ENCODE measurements around the gene POLR3A.

The POLR3A gene

GRCh38 chr10:77993620-77994019 is 35.7 kb downstream of the POLR3A start:
- Mint-ChIP-seq H3K4me3 (no peak overlapping the region), H3K36me3 (peaks cover 40% of the 10 kb centered on the region), H3K9me3 (no peaks in the 10 kb centered on the region), H3K27me3 (no peaks in the 10 kb centered on the region), H3K27ac (no peak overlapping the region), H3K4me1 (peaks cover 3% of the 10 kb centered on the region)
- DNase-seq (ENCODE audit: low spot score in 2 of 2) (no peak), ATAC-seq (ENCODE audit: low read depth) (no peak)

- Mint-ChIP-seq H3K4me1 (no peaks in the 10 kb centered on the region), H3K9me3 (no peaks in the 10 kb centered on the region), H3K4me3 (no peak overlapping the region), H3K27ac (no peak overlapping the region), H3K27me3 (no peaks in the 10 kb centered on the region), H3K36me3 (peaks cover 34% of the 10 kb centered on the region)
- ATAC-seq (ENCODE audit: low read depth) (no peak), DNase-seq (ENCODE audit: low spot score in 2 of 2) (no peak)
Measured at GRCh38 chr10:77989081-77989724, 40.1 kb downstream of the POLR3A start.

GRCh38 chr10:77987671-77988255 is 41.6 kb downstream of the POLR3A start:
- Mint-ChIP-seq H3K4me3 (no peak overlapping the region), H3K27me3 (no peaks in the 10 kb centered on the region), H3K27ac (no peak overlapping the region), H3K36me3 (peaks cover 31% of the 10 kb centered on the region), H3K9me3 (no peaks in the 10 kb centered on the region), H3K4me1 (no peaks in the 10 kb centered on the region)
- DNase-seq (ENCODE audit: low spot score in 2 of 2) = no peak
- no peak for ATAC-seq (ENCODE audit: low read depth)

GRCh38 chr10:77984986-77985385 is 44.3 kb downstream of the POLR3A start:
- Mint-ChIP-seq H3K4me3 (no peak overlapping the region), H3K9me3 (no peaks in the 10 kb centered on the region), H3K27ac (no peak overlapping the region), H3K4me1 (no peaks in the 10 kb centered on the region), H3K27me3 (no peaks in the 10 kb centered on the region), H3K36me3 (peaks cover 30% of the 10 kb centered on the region)
- DNase-seq (ENCODE audit: low spot score in 2 of 2) = no peak
- no peak for ATAC-seq (ENCODE audit: low read depth)

- Mint-ChIP-seq H3K4me3 (no peak overlapping the region), H3K27me3 (no peaks in the 10 kb centered on the region), H3K36me3 (peaks cover 37% of the 10 kb centered on the region), H3K4me1 (no peaks in the 10 kb centered on the region), H3K9me3 (no peaks in the 10 kb centered on the region), H3K27ac (no peak overlapping the region)
- DNase-seq (ENCODE audit: low spot score in 2 of 2) = no peak
- ATAC-seq (ENCODE audit: low read depth) = no peak
Measured at GRCh38 chr10:77983384-77984341, 45.7 kb downstream of the POLR3A start.

GRCh38 chr10:77981281-77981680 is 48.0 kb downstream of the POLR3A start:
- Mint-ChIP-seq H3K4me1 (no peaks in the 10 kb centered on the region), H3K27ac (no peak overlapping the region), H3K27me3 (no peaks in the 10 kb centered on the region), H3K36me3 (peaks cover 49% of the 10 kb centered on the region), H3K9me3 (no peaks in the 10 kb centered on the region), H3K4me3 (no peak overlapping the region)
- DNase-seq (ENCODE audit: low spot score in 2 of 2) (no peak), ATAC-seq (ENCODE audit: low read depth) (no peak)

- H3K27me3 Mint-ChIP-seq = no peaks in the 10 kb centered on the region
- no peak overlapping the region for H3K4me3 Mint-ChIP-seq
- peaks cover 43% of the 10 kb centered on the region for H3K36me3 Mint-ChIP-seq
- ATAC-seq (ENCODE audit: low read depth) = no peak
- H3K4me1 Mint-ChIP-seq = no peaks in the 10 kb centered on the region
- DNase-seq (ENCODE audit: low spot score in 2 of 2) = no peak
- H3K9me3 Mint-ChIP-seq = no peaks in the 10 kb centered on the region
- H3K27ac Mint-ChIP-seq = no peak overlapping the region
Measured at GRCh38 chr10:77979221-77979620, 50.1 kb downstream of the POLR3A start.

GRCh38 chr10:77978360-77978759 is 51.0 kb downstream of the POLR3A start:
- DNase-seq (ENCODE audit: low spot score in 2 of 2) (no peak), ATAC-seq (ENCODE audit: low read depth) (no peak)
- H3K36me3 Mint-ChIP-seq = peaks cover 43% of the 10 kb centered on the region
- no peaks in the 10 kb centered on the region for H3K27me3 Mint-ChIP-seq
- H3K9me3 Mint-ChIP-seq = no peaks in the 10 kb centered on the region
- H3K4me3 Mint-ChIP-seq = no peak overlapping the region
- no peak overlapping the region for H3K27ac Mint-ChIP-seq
- H3K4me1 Mint-ChIP-seq = no peaks in the 10 kb centered on the region

- Mint-ChIP-seq H3K4me1 (no peaks in the 10 kb centered on the region), H3K4me3 (no peak overlapping the region), H3K27me3 (no peaks in the 10 kb centered on the region), H3K36me3 (peaks cover 39% of the 10 kb centered on the region), H3K27ac (no peak overlapping the region), H3K9me3 (no peaks in the 10 kb centered on the region)
- DNase-seq (ENCODE audit: low spot score in 2 of 2) (no peak), ATAC-seq (ENCODE audit: low read depth) (no peak)
Measured at GRCh38 chr10:77977934-77978333, 51.4 kb downstream of the POLR3A start.

- Mint-ChIP-seq H3K36me3 (peaks cover 36% of the 10 kb centered on the region), H3K4me3 (no peak overlapping the region)
- no peak for ATAC-seq (ENCODE audit: low read depth)
Measured at GRCh38 chr10:77977016-77977415, 52.3 kb downstream of the POLR3A start.

GRCh38 chr10:77975086-77975666 is 54.1 kb downstream of the POLR3A start:
- no peaks in the 10 kb centered on the region for H3K9me3 Mint-ChIP-seq
- H3K36me3 Mint-ChIP-seq = peaks cover 29% of the 10 kb centered on the region
- no peaks in the 10 kb centered on the region for H3K4me1 Mint-ChIP-seq
- no peak overlapping the region for H3K27ac Mint-ChIP-seq
- DNase-seq (ENCODE audit: low spot score in 2 of 2) (no peak), ATAC-seq (ENCODE audit: low read depth) (no peak)
- H3K4me3 Mint-ChIP-seq = no peak overlapping the region
- no peaks in the 10 kb centered on the region for H3K27me3 Mint-ChIP-seq

More at GRCh38 chr10:77977016-77977415, 52.3 kb downstream of the POLR3A start:
- no peaks in the 10 kb centered on the region for H3K9me3 Mint-ChIP-seq
- no peak for DNase-seq (ENCODE audit: low spot score in 2 of 2)
- H3K4me1 Mint-ChIP-seq = no peaks in the 10 kb centered on the region
- no peaks in the 10 kb centered on the region for H3K27me3 Mint-ChIP-seq
- H3K27ac Mint-ChIP-seq = no peak overlapping the region

- no peaks in the 10 kb centered on the region for H3K4me1 Mint-ChIP-seq
- no peaks in the 10 kb centered on the region for H3K27me3 Mint-ChIP-seq
- ATAC-seq (ENCODE audit: low read depth) (no peak), DNase-seq (ENCODE audit: low spot score in 2 of 2) (no peak)
- no peaks in the 10 kb centered on the region for H3K9me3 Mint-ChIP-seq
- H3K27ac Mint-ChIP-seq = no peak overlapping the region
- H3K4me3 Mint-ChIP-seq = no peak overlapping the region
- peaks cover 23% of the 10 kb centered on the region for H3K36me3 Mint-ChIP-seq
Measured at GRCh38 chr10:77974396-77975074, 54.8 kb downstream of the POLR3A start.

GRCh38 chr10:77973276-77973675 is 56.0 kb downstream of the POLR3A start:
- Mint-ChIP-seq H3K36me3 (peaks cover 16% of the 10 kb centered on the region), H3K4me3 (no peak overlapping the region), H3K27ac (no peak overlapping the region), H3K9me3 (no peaks in the 10 kb centered on the region), H3K4me1 (no peaks in the 10 kb centered on the region), H3K27me3 (no peaks in the 10 kb centered on the region)
- ATAC-seq (ENCODE audit: low read depth) = no peak
- DNase-seq (ENCODE audit: low spot score in 2 of 2) = no peak

Data from memory B cell (primary cell).